ENCODE measurements around the gene SAMD14. TPM values are rescaled to one million over a fixed set of nuclear protein-coding genes. Genes with fewer than 3 reads are reported as not detected.

SAMD14 gene
- polyA plus RNA-seq, 1 donor from 2014 or later = 0.15 TPM

- H3K27me3 Mint-ChIP-seq = no peaks in the 10 kb centered on the region
- peaks cover 8 to 10% (median 9%) of the 10 kb centered on the region in 3 donors for H3K4me1 Mint-ChIP-seq
- H3K4me3 Mint-ChIP-seq = peak overlapping the region; percentile 43 to 87 (median 63)
- H3K27ac Mint-ChIP-seq = peak overlapping the region; percentile 60 to 85 (median 76)
- H3K36me3 Mint-ChIP-seq = no peaks in the 10 kb centered on the region
- H3K9me3 Mint-ChIP-seq = no peaks in the 10 kb centered on the region
Measured at GRCh38 chr17:50169121-50169764, 39.3 kb upstream of the SAMD14 start.

GRCh38 chr17:50168319-50168718 is 38.4 kb upstream of the SAMD14 start:
- peak overlapping the region in 1 of 3 donors; percentile 76 for H3K27ac Mint-ChIP-seq
- H3K27me3 Mint-ChIP-seq = no peaks in the 10 kb centered on the region
- no peak overlapping the region for H3K4me3 Mint-ChIP-seq
- H3K4me1 Mint-ChIP-seq = peaks cover 16 to 18% (median 17%) of the 10 kb centered on the region in 3 donors
- H3K9me3 Mint-ChIP-seq = no peaks in the 10 kb centered on the region
- H3K36me3 Mint-ChIP-seq = no peaks in the 10 kb centered on the region

- H3K4me3 Mint-ChIP-seq = no peak overlapping the region
- H3K27ac Mint-ChIP-seq = no peak overlapping the region
- H3K4me1 Mint-ChIP-seq = peaks cover 20 to 21% (median 20%) of the 10 kb centered on the region in 3 donors
- no peaks in the 10 kb centered on the region for H3K9me3 Mint-ChIP-seq
- H3K36me3 Mint-ChIP-seq = no peaks in the 10 kb centered on the region
- no peaks in the 10 kb centered on the region for H3K27me3 Mint-ChIP-seq
Measured at GRCh38 chr17:50167371-50167770, 37.4 kb upstream of the SAMD14 start.

GRCh38 chr17:50166518-50167181 is 36.7 kb upstream of the SAMD14 start:
- H3K4me3 Mint-ChIP-seq = no peak overlapping the region
- peaks cover 23 to 26% (median 25%) of the 10 kb centered on the region in 3 donors for H3K4me1 Mint-ChIP-seq
- no peak overlapping the region for H3K27ac Mint-ChIP-seq
- H3K36me3 Mint-ChIP-seq = no peaks in the 10 kb centered on the region
- H3K9me3 Mint-ChIP-seq = no peaks in the 10 kb centered on the region
- no peaks in the 10 kb centered on the region for H3K27me3 Mint-ChIP-seq

GRCh38 chr17:50165867-50166517 is 36.0 kb upstream of the SAMD14 start, which contains the start of gene SGCA:
SGCA (plus strand) TSS chr17:50166005; CDS start chr17:50166041, 36 bp downstream.
- Mint-ChIP-seq H3K36me3 (no peaks in the 10 kb centered on the region), H3K27me3 (no peaks in the 10 kb centered on the region), H3K4me3 (no peak within 1 kb of the TSS), H3K4me1 (peaks cover 26 to 30% (median 28%) of the 10 kb centered on the region in 3 donors), H3K9me3 (no peaks in the 10 kb centered on the region), H3K27ac (peak within 1 kb of the TSS in 2 of 3 donors; percentile 45 to 71)

GRCh38 chr17:50165466-50165865 is 35.5 kb upstream of the SAMD14 start:
- no peak overlapping the region for H3K4me3 Mint-ChIP-seq

GRCh38 chr17:50165066-50165465 is 35.1 kb upstream of the SAMD14 start:
- Mint-ChIP-seq H3K27me3 (no peaks in the 10 kb centered on the region), H3K36me3 (no peaks in the 10 kb centered on the region), H3K4me1 (peaks cover 29 to 35% (median 30%) of the 10 kb centered on the region in 3 donors), H3K4me3 (no peak overlapping the region), H3K27ac (peak overlapping the region in 1 of 3 donors; percentile 45), H3K9me3 (no peaks in the 10 kb centered on the region)

More at GRCh38 chr17:50165466-50165865, 35.5 kb upstream of the SAMD14 start:
- Mint-ChIP-seq H3K36me3 (no peaks in the 10 kb centered on the region), H3K27me3 (no peaks in the 10 kb centered on the region), H3K4me1 (peaks cover 28 to 34% (median 29%) of the 10 kb centered on the region in 3 donors), H3K27ac (peak overlapping the region in 2 of 3 donors; percentile 45 to 71), H3K9me3 (no peaks in the 10 kb centered on the region)

- no peaks in the 10 kb centered on the region for H3K27me3 Mint-ChIP-seq
- peaks cover 29 to 36% (median 33%) of the 10 kb centered on the region in 3 donors for H3K4me1 Mint-ChIP-seq
- no peak overlapping the region for H3K27ac Mint-ChIP-seq
- no peaks in the 10 kb centered on the region for H3K36me3 Mint-ChIP-seq
- H3K9me3 Mint-ChIP-seq = no peaks in the 10 kb centered on the region
- H3K4me3 Mint-ChIP-seq = no peak overlapping the region
Measured at GRCh38 chr17:50164697-50164988, 34.7 kb upstream of the SAMD14 start.

- no peaks in the 10 kb centered on the region for H3K27me3 Mint-ChIP-seq
- peak overlapping the region in 2 of 4 donors; percentile 44 to 74 for H3K4me3 Mint-ChIP-seq
- H3K27ac Mint-ChIP-seq = peak overlapping the region in 2 of 3 donors; percentile 43 to 52
- no peaks in the 10 kb centered on the region for H3K9me3 Mint-ChIP-seq
- no peaks in the 10 kb centered on the region for H3K36me3 Mint-ChIP-seq
- H3K4me1 Mint-ChIP-seq = peaks cover 26 to 32% (median 28%) of the 10 kb centered on the region in 3 donors
Measured at GRCh38 chr17:50163843-50164696, 34.1 kb upstream of the SAMD14 start.

- Mint-ChIP-seq H3K27ac (peak overlapping the region in 1 of 3 donors; percentile 71), H3K4me1 (peaks cover 21 to 31% (median 28%) of the 10 kb centered on the region in 3 donors), H3K27me3 (no peaks in the 10 kb centered on the region), H3K4me3 (peak overlapping the region in 1 of 4 donors; percentile 2), H3K36me3 (no peaks in the 10 kb centered on the region), H3K9me3 (no peaks in the 10 kb centered on the region)
Measured at GRCh38 chr17:50162466-50163254, 32.7 kb upstream of the SAMD14 start.

- H3K36me3 Mint-ChIP-seq = no peaks in the 10 kb centered on the region
- peak overlapping the region; percentile 54 to 76 (median 71) for H3K4me3 Mint-ChIP-seq
- no peaks in the 10 kb centered on the region for H3K27me3 Mint-ChIP-seq
- H3K9me3 Mint-ChIP-seq = no peaks in the 10 kb centered on the region
- peak overlapping the region; percentile 1 to 46 (median 31) for H3K27ac Mint-ChIP-seq
- peaks cover 21 to 31% (median 28%) of the 10 kb centered on the region in 3 donors for H3K4me1 Mint-ChIP-seq
Measured at GRCh38 chr17:50161911-50162288, 31.9 kb upstream of the SAMD14 start.

GRCh38 chr17:50161023-50161910 is 31.3 kb upstream of the SAMD14 start:
- no peaks in the 10 kb centered on the region for H3K9me3 Mint-ChIP-seq
- H3K36me3 Mint-ChIP-seq = no peaks in the 10 kb centered on the region
- H3K4me3 Mint-ChIP-seq = peak overlapping the region; percentile 54 to 88 (median 76)
- peak overlapping the region; percentile 1 to 46 (median 31) for H3K27ac Mint-ChIP-seq
- no peaks in the 10 kb centered on the region for H3K27me3 Mint-ChIP-seq
- H3K4me1 Mint-ChIP-seq = peaks cover 21 to 31% (median 28%) of the 10 kb centered on the region in 3 donors

- no peaks in the 10 kb centered on the region for H3K36me3 Mint-ChIP-seq
- H3K4me1 Mint-ChIP-seq = peaks cover 15 to 32% (median 19%) of the 10 kb centered on the region in 3 donors
- H3K4me3 Mint-ChIP-seq = no peak overlapping the region
Measured at GRCh38 chr17:50157891-50158290, 27.9 kb upstream of the SAMD14 start.

More at GRCh38 chr17:50157891-50158290, 27.9 kb upstream of the SAMD14 start:
- H3K27me3 Mint-ChIP-seq = no peaks in the 10 kb centered on the region
- no peaks in the 10 kb centered on the region for H3K9me3 Mint-ChIP-seq
- H3K27ac Mint-ChIP-seq = peak overlapping the region in 1 of 3 donors; percentile 37

Data from IgD-negative memory B cell (primary cell).